Heart left ventricle (tissue), 16 donors: ENCODE data around the gene S100A1. TPM values are rescaled to one million over a fixed set of nuclear protein-coding genes. Genes with fewer than 3 reads are reported as not detected.

Experiments
- ATAC-seq, 4 donors: fragments of 200-7000 bp; cut with Tn5 transposase; one replicate each; pipeline ENCODE4 v1.9.1; 2020 to 2022; ENCODE audit warnings: moderate library complexity in 4 of 4, mild to moderate bottlenecking in 3 of 4, moderate number of reproducible peaks in 1 of 4
- DNase-seq, 5 donors: peaks; one replicate each; pipeline ENCODE4 v3.0.0-alpha.2; 2020
- H3K27ac ChIP-seq, 12 donors: fragments of 200-600 bp; sonication (generic) in 4 of 12; one replicate each; pipeline versions ENCODE4 v1.5.0 to v1.8.0; 2016 to 2022; ENCODE audit warnings: mild to moderate bottlenecking in 2 of 12
- H3K27me3 ChIP-seq, 9 donors: fragments of 200-600 bp; sonication (generic) in 2 of 9; one replicate each; pipeline versions ENCODE4 v1.5.1 to v1.8.0; 2016 to 2022; ENCODE audit warnings: mild to moderate bottlenecking in 3 of 9
- H3K36me3 ChIP-seq, 9 donors: fragments of 200-600 bp; sonication (generic) in 2 of 9; one replicate each; pipeline versions ENCODE4 v1.5.0 to v1.8.0; 2018 to 2022; ENCODE audit warnings: mild to moderate bottlenecking in 2 of 9
- H3K4me1 ChIP-seq, 12 donors: fragments of 200-600 bp; sonication (generic) in 4 of 12; one replicate each; pipeline versions ENCODE4 v1.5.0 to v1.8.0; 2016 to 2022; ENCODE audit warnings: mild to moderate bottlenecking in 3 of 12
- H3K4me3 ChIP-seq, 12 donors: fragments of 200-600 bp; sonication (generic) in 4 of 12; one replicate each; pipeline versions ENCODE4 v1.5.0 to v1.8.0; 2017 to 2022; ENCODE audit warnings: mild to moderate bottlenecking in 9 of 12, moderate library complexity in 4 of 12
- H3K9me3 ChIP-seq, 12 donors: fragments of 200-600 bp; sonication (generic) in 4 of 12; one replicate each; pipeline versions ENCODE4 v1.5.0 to v1.8.0; 2016 to 2022; ENCODE audit warnings: mild to moderate bottlenecking in 1 of 12
- POLR2A ChIP-seq, 2 donors: fragments of 450-650 bp; IDR thresholded peaks; one replicate each; pipeline ENCODE4 v1.6.1; 2017; ENCODE audit warnings: antibody characterized with exemption in 2 of 2, mild to moderate bottlenecking in 2 of 2, moderate library complexity in 2 of 2
- WGBS, 4 donors: extraction: QIAGEN DNeasy Blood & Tissue Kit in 2 of 4; methylation state at CpG; one replicate each; pipeline versions ENCODE4 v1.1.5 to v1.1.7; 2013 to 2018; 5-methylcytosine and 5-hydroxymethylcytosine counted together
- intact Hi-C, 10 donors: fragments of 100-400 bp; cut with DNase I; formaldehyde crosslinking; loops; one replicate each; pipeline versions ENCODE4 v1.11.1 to v1.14.2; 2022
- polyA plus RNA-seq, 2 donors: library from polyadenylated mRNA; stranded (reverse); fragments of 200-250 nt; gene quantifications; one replicate each; pipeline ENCODE4 v1.2.3, GENCODE V29; 2013
- total RNA-seq, 9 donors: library from RNA; depleted of rRNA in 2 of 9; stranded (reverse); fragments of >200 nt in 2 of 9; fragmentation: NEBNext Ultra II Directional in 3 of 9; extraction: Animal tissue kit (Norgen Biotek cat#: 25700) in 3 of 9; gene quantifications; one replicate each; pipeline versions ENCODE4 v1.1.0 to v1.2.4, GENCODE V29; 2016 to 2023
- TF ChIP-seq, protein P1 (sequence below), 12 donors: fragments of 200-600 bp; sonication (generic) in 4 of 12; IDR thresholded peaks; one replicate each; pipeline versions ENCODE4 v1.5.0 to v1.8.0; 2018 to 2022; ENCODE audit warnings: antibody characterized with exemption in 12 of 12, mild to moderate bottlenecking in 5 of 12
- donor health status: ischemic (EF 13 %, LVEDD 7.1; RV severe dilation, severe dysfunction).
- donor health status: healthy with polysubstance abuse.
- donor health status: DM: no; HTN: yes; CAD: no.
- donor health status: DM: no; HTN: no; CAD: no.
- donor health status: ischemic (EF 25% LVEDD 6.9; RV normal size, moderate dysfunction).
- donor health status: ischemic (EF 25% LVEDD 5.7; RV mildly dilated, moderate dysfunction).
- donor health status: healthy.
- donor health status: DM: yes; HTN: yes; CAD: no.
- donor health status: ischemic (EF 35%, LVEDD 5.7; RV mildly dilated, moderate dysfunction).
- donor health status: nonischemic (EF 11% LVEDD 7.7; RV severe dilation, severe dysfunction).
- donor health status: DM: yes; HTN: yes; CAD: no.
- donor health status: PGD.
- donor health status: ischemic (EF 29% LVEDD 5.4; RV normal size, mild dysfunction).
- donor health status: nonischemic (EF 23%, LVEDD 6.1; RV moderate dilation, normal function).

Gene S100A1
- total and polyA plus RNA-seq, 11 donors: 752 to 3,565 (median 2,114) TPM

- ATAC-seq (no peak), DNase-seq (no peak)
- no peak for TF ChIP-seq POLR2A (IDR thresholded peaks at IDR 0.05)
- TF ChIP-seq, protein P1, sequence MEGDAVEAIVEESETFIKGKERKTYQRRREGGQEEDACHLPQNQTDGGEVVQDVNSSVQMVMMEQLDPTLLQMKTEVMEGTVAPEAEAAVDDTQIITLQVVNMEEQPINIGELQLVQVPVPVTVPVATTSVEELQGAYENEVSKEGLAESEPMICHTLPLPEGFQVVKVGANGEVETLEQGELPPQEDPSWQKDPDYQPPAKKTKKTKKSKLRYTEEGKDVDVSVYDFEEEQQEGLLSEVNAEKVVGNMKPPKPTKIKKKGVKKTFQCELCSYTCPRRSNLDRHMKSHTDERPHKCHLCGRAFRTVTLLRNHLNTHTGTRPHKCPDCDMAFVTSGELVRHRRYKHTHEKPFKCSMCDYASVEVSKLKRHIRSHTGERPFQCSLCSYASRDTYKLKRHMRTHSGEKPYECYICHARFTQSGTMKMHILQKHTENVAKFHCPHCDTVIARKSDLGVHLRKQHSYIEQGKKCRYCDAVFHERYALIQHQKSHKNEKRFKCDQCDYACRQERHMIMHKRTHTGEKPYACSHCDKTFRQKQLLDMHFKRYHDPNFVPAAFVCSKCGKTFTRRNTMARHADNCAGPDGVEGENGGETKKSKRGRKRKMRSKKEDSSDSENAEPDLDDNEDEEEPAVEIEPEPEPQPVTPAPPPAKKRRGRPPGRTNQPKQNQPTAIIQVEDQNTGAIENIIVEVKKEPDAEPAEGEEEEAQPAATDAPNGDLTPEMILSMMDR (IDR thresholded peaks at IDR 0.05): no peak
- Histone ChIP-seq H3K27ac (no peak overlapping the region), H3K9me3 (no peaks in the 10 kb centered on the region), H3K36me3 (peaks cover 5 to 52% (median 49%) of the 10 kb centered on the region in 9 donors), H3K4me1 (peaks cover 6 to 26% (median 14%) of the 10 kb centered on the region in 12 donors), H3K27me3 (no peaks in the 10 kb centered on the region), H3K4me3 (peak overlapping the region; percentile 49 to 93 (median 82))
- 74 to 79% (median 75%) methylated on average over 6 of the region's 6 CpGs for WGBS, 4 donors
- intact Hi-C loops: loop anchor here in 9 of 10 donors (2.0 to 10.0 kb wide), 10 partner anchors 37 to 318 kb away; partner anchors contain the start of genes CHTOP (in 4 of the 9), RAB13 (in 3 of the 9), GATAD2B (in 1 of the 9) and S100A1 (in 1 of the 9)
Measured at GRCh38 chr1:153669606-153670005, 41.4 kb downstream of the S100A1 start.

DNA sequence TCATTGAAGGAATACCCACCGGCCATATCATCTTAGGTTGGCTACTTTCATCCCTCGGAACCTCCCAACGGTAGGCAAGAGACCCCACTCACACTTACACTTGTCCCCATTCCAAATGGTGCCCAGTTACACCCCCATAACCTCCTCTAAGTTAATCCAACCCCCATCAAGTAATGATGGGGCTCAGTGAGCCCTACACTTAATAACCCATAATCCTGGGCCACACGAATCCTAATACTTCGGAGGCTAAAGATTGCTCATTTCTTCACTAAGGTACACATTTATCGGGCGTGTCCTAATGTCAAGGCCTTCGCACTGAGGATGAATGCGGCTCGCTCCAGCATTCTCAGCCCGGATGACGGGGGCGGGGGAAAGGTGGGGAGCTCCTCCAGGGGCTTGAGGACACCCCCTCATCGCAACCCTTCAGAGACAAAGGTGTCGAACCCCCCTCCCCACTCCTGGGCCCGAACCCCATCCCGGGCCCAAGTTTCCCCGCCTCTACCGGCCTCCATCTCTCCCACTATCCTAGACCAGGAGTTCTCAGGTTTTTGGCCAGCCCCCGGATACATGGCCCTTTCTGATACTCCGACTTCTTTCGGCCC is 42.1 kb downstream of the S100A1 start:
- peaks cover 6 to 26% (median 14%) of the 10 kb centered on the region in 12 donors for H3K4me1 ChIP-seq
- intact Hi-C loops: loop anchor here in 8 of 10 donors (2.0 to 10.0 kb wide), 9 partner anchors 38 to 317 kb away; partner anchors contain the start of genes CHTOP (in 3 of the 8), RAB13 (in 3 of the 8), GATAD2B (in 1 of the 8) and S100A1 (in 1 of the 8)
- peak; percentile 5 to 33 (median 22) for ATAC-seq
- DNase-seq: no peak
- WGBS, 4 donors: 1 to 2% (median 2%) methylated on average over 21 to 22 of the region's 22 CpGs
- TF ChIP-seq, protein P1 (IDR thresholded peaks at IDR 0.05): no peak
- no peak for TF ChIP-seq POLR2A (IDR thresholded peaks at IDR 0.05)
- peak overlapping the region in 11 of 12 donors; percentile 19 to 90 (median 79) for H3K27ac ChIP-seq
- H3K27me3 ChIP-seq: no peaks in the 10 kb centered on the region
- no peaks in the 10 kb centered on the region for H3K9me3 ChIP-seq
- H3K36me3 ChIP-seq: peaks cover 5 to 44% (median 41%) of the 10 kb centered on the region in 9 donors
- H3K4me3 ChIP-seq: peak overlapping the region; percentile 49 to 93 (median 82)

- peak; percentile 95 to 98 (median 97) for ATAC-seq
- intact Hi-C loops: loop anchor here in 8 of 10 donors (2.0 to 10.0 kb wide), 9 partner anchors 39 to 316 kb away; partner anchors contain the start of genes CHTOP (in 3 of the 8), RAB13 (in 3 of the 8), GATAD2B (in 1 of the 8) and S100A1 (in 1 of the 8)
- 0% methylated on average over 35 of the region's 35 CpGs for WGBS, 4 donors
Measured at GRCh38 chr1:153670859-153671627, 42.8 kb downstream of the S100A1 start, which contains the start of gene ILF2. Gene ILF2, minus strand, starts transcription at chr1:153670993. Its CDS starts 71 bp downstream, at chr1:153670922.

More at GRCh38 chr1:153670859-153671627, 42.8 kb downstream of the S100A1 start, which contains the start of gene ILF2:
- Histone ChIP-seq H3K27ac (peak within 1 kb of the TSS; percentile 6 to 90 (median 80)), H3K27me3 (no peaks in the 10 kb centered on the region), H3K9me3 (no peaks in the 10 kb centered on the region), H3K36me3 (peaks cover 5 to 38% (median 34%) of the 10 kb centered on the region in 9 donors), H3K4me3 (peak within 1 kb of the TSS; percentile 49 to 93 (median 82)), H3K4me1 (peaks cover 6 to 26% (median 14%) of the 10 kb centered on the region in 12 donors)
- peak; percentile 97 to 98 (median 98) for DNase-seq
- TF ChIP-seq POLR2A (IDR thresholded peaks at IDR 0.05): peak; percentile 81 to 91
- TF ChIP-seq, protein P1 (IDR thresholded peaks at IDR 0.05): peak in 6 of 12 donors; percentile 11 to 53 (median 39)
